ENCODE measurements around the gene PRKCQ.

DNA sequence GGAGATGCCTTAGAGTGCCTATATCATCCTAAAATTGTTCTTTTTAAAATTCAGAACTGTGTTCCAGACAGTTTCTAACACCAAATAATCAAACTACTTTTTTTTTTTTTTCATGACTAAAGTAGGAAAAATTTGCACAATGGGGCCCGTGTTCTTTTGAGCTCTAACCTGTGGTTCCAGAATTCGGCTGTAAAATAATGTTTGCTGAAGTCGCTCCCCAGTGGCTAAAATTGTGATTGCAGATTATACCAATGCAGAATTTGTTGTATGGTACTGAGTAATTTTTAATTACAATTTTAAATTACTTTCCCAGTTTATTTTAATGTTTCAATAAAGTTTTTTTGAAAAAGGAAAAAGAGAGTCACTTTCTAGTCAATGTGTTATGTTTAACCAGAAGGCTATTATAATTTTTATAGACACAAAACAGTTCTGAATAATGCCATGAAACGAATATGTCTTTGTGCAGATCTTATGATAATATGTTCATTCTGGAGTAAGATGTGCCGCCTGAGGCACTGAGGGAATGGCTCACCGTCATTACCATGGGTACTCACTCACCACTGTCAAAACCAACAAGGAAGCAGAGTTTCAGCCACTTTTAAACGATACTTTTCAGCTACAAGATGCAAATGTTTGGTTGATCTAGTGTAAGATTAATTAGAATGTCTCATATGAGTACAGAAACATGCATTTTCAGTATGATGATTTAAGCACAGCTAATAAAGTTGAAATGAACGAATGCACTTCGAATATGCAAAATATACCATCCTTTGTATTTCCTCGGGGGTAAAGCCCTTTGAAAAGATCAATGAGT is 173.6 kb downstream of the PRKCQ start:
- TF ChIP-seq, protein P1, sequence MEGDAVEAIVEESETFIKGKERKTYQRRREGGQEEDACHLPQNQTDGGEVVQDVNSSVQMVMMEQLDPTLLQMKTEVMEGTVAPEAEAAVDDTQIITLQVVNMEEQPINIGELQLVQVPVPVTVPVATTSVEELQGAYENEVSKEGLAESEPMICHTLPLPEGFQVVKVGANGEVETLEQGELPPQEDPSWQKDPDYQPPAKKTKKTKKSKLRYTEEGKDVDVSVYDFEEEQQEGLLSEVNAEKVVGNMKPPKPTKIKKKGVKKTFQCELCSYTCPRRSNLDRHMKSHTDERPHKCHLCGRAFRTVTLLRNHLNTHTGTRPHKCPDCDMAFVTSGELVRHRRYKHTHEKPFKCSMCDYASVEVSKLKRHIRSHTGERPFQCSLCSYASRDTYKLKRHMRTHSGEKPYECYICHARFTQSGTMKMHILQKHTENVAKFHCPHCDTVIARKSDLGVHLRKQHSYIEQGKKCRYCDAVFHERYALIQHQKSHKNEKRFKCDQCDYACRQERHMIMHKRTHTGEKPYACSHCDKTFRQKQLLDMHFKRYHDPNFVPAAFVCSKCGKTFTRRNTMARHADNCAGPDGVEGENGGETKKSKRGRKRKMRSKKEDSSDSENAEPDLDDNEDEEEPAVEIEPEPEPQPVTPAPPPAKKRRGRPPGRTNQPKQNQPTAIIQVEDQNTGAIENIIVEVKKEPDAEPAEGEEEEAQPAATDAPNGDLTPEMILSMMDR (IDR thresholded peaks at IDR 0.05; ENCODE audit: insufficient read depth, low read length): no peak
- TF ChIP-seq POLR2AphosphoS5 (IDR thresholded peaks at IDR 0.05; ENCODE audit: low read depth) (no peak), GABPA (IDR thresholded peaks at IDR 0.05; ENCODE audit: low read depth) (no peak), SPI1 (IDR thresholded peaks at IDR 0.05; ENCODE audit: borderline replicate concordance, low read depth) (no peak)
- TF ChIP-seq, protein P2, sequence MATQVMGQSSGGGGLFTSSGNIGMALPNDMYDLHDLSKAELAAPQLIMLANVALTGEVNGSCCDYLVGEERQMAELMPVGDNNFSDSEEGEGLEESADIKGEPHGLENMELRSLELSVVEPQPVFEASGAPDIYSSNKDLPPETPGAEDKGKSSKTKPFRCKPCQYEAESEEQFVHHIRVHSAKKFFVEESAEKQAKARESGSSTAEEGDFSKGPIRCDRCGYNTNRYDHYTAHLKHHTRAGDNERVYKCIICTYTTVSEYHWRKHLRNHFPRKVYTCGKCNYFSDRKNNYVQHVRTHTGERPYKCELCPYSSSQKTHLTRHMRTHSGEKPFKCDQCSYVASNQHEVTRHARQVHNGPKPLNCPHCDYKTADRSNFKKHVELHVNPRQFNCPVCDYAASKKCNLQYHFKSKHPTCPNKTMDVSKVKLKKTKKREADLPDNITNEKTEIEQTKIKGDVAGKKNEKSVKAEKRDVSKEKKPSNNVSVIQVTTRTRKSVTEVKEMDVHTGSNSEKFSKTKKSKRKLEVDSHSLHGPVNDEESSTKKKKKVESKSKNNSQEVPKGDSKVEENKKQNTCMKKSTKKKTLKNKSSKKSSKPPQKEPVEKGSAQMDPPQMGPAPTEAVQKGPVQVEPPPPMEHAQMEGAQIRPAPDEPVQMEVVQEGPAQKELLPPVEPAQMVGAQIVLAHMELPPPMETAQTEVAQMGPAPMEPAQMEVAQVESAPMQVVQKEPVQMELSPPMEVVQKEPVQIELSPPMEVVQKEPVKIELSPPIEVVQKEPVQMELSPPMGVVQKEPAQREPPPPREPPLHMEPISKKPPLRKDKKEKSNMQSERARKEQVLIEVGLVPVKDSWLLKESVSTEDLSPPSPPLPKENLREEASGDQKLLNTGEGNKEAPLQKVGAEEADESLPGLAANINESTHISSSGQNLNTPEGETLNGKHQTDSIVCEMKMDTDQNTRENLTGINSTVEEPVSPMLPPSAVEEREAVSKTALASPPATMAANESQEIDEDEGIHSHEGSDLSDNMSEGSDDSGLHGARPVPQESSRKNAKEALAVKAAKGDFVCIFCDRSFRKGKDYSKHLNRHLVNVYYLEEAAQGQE (IDR thresholded peaks at IDR 0.05; ENCODE audit: insufficient replicate concordance, low read depth): no peak

Data from HL-60 (cell line).